WTC11 (cell line): Measurements from ENCODE around the gene HELZ. TPM values are rescaled to one million over a fixed set of nuclear protein-coding genes. Genes with fewer than 3 reads are reported as not detected.

ENCODE experiments used
- ATAC-seq: fragments of 200-7000 bp; cut with Tn5 transposase; 2 replicates; pipeline ENCODE4 v1.10.0; 2021; ENCODE audit warnings: mild to moderate bottlenecking, moderate library complexity
- CTCF ChIA-PET: fragments of 300-600 bp; sonication (Branson Sonifier 250); formaldehyde crosslinking; loops from one replicate; lab custom pipeline; 2021; ENCODE audit warnings: antibody characterized with exemption; lab: Charles Lee
- POLR2A ChIA-PET: fragments of 350-600 bp; sonication (Branson Sonifier 250); formaldehyde crosslinking; loops from one replicate; lab custom pipeline; 2021; ENCODE audit warnings: antibody characterized with exemption; lab: Charles Lee
- DNase-seq: peaks from one replicate; pipeline ENCODE4 v3.0.0; 2021; ENCODE audit warnings: low spot score
- H3K27ac Mint-ChIP-seq: 2 replicates; pipeline ENCODE4 v1.8.0; 2021; ENCODE audit warnings: mixed read lengths
- H3K27me3 Mint-ChIP-seq: 2 replicates; pipeline ENCODE4 v1.8.0; 2021; ENCODE audit warnings: low read depth, mild to moderate bottlenecking, moderate library complexity, mixed read lengths
- H3K36me3 Mint-ChIP-seq: 2 replicates; pipeline ENCODE4 v1.8.0; 2021; ENCODE audit warnings: mixed read lengths
- H3K4me1 Mint-ChIP-seq: 2 replicates; pipeline ENCODE4 v1.8.0; 2022; ENCODE audit warnings: mixed read lengths
- H3K4me3 Mint-ChIP-seq: 2 replicates; pipeline ENCODE4 v1.8.0; 2021; ENCODE audit warnings: mild to moderate bottlenecking, moderate library complexity, mixed read lengths
- H3K9me3 Mint-ChIP-seq: 2 replicates; pipeline ENCODE4 v1.8.0; 2021; ENCODE audit warnings: mixed read lengths
- ATF3 ChIP-seq: sonication (generic); formaldehyde crosslinking; conservative IDR thresholded peaks from 2 replicates; pipeline ENCODE4 v1.8.1; 2022; ENCODE audit warnings: mild to moderate bottlenecking, missing genetic modification reagents
- CBFB ChIP-seq: sonication (generic); formaldehyde crosslinking; IDR thresholded peaks from 2 replicates; pipeline ENCODE4 v1.8.1; 2022; ENCODE audit warnings: mild to moderate bottlenecking, low read depth, missing genetic modification reagents
- E2F4 ChIP-seq: sonication (generic); formaldehyde crosslinking; IDR thresholded peaks from 2 replicates; pipeline ENCODE4 v1.8.1; 2022; ENCODE audit warnings: low read depth, mild to moderate bottlenecking, moderate library complexity, missing genetic modification reagents, borderline replicate concordance
- ERG ChIP-seq: fragments of 250-450 bp; sonication (Bioruptor Pico); IDR thresholded peaks from 2 replicates; pipeline ENCODE4 v1.8.0; 2021; ENCODE audit warnings: mild to moderate bottlenecking
- FOXP4 ChIP-seq: sonication (generic); formaldehyde crosslinking; IDR thresholded peaks from 2 replicates; pipeline ENCODE4 v1.8.0; 2022; ENCODE audit warnings: mild to moderate bottlenecking, missing genetic modification reagents
- JAZF1 ChIP-seq: fragments of 250-450 bp; sonication (Bioruptor Pico); IDR thresholded peaks from 2 replicates; pipeline ENCODE4 v1.9.0; 2021; ENCODE audit warnings: moderate library complexity, mild to moderate bottlenecking, inconsistent platforms
- KAT7 ChIP-seq: sonication (generic); formaldehyde crosslinking; IDR thresholded peaks from 2 replicates; pipeline ENCODE4 v1.8.1; 2023; ENCODE audit warnings: missing genetic modification reagents, mild to moderate bottlenecking, borderline replicate concordance
- MYBL2 ChIP-seq: sonication (generic); formaldehyde crosslinking; IDR thresholded peaks from 2 replicates; pipeline ENCODE4 v1.8.1; 2023; ENCODE audit warnings: mild to moderate bottlenecking, moderate library complexity, missing genetic modification reagents
- NFATC4 ChIP-seq: fragments of 250-450 bp; sonication (Bioruptor Pico); IDR thresholded peaks from 2 replicates; pipeline ENCODE4 v1.9.0; 2021; ENCODE audit warnings: mild to moderate bottlenecking
- NR1H2 ChIP-seq: sonication (generic); formaldehyde crosslinking; IDR thresholded peaks from 2 replicates; pipeline ENCODE4 v1.9.0; 2021; ENCODE audit warnings: mild to moderate bottlenecking, moderate library complexity, missing genetic modification reagents
- PRRX2 ChIP-seq: fragments of 250-450 bp; sonication (Bioruptor Pico); IDR thresholded peaks from 2 replicates; pipeline ENCODE4 v1.8.0; 2021; ENCODE audit warnings: mild to moderate bottlenecking
- RELA ChIP-seq: sonication (generic); formaldehyde crosslinking; IDR thresholded peaks from 2 replicates; pipeline ENCODE4 v1.8.1; 2022; ENCODE audit warnings: missing genetic modification reagents, mild to moderate bottlenecking, borderline replicate concordance
- RORB ChIP-seq: fragments of 250-450 bp; sonication (Bioruptor Pico); IDR thresholded peaks from 2 replicates; pipeline ENCODE4 v1.9.0; 2021; ENCODE audit warnings: mild to moderate bottlenecking
- SMAD4 ChIP-seq: sonication (generic); formaldehyde crosslinking; IDR thresholded peaks from 2 replicates; pipeline ENCODE4 v1.8.0; 2022; ENCODE audit warnings: mild to moderate bottlenecking, missing genetic modification reagents
- TEAD4 ChIP-seq: sonication (generic); formaldehyde crosslinking; IDR thresholded peaks from 2 replicates; pipeline ENCODE4 v1.8.0; 2022; ENCODE audit warnings: mild to moderate bottlenecking, missing genetic modification reagents
- ZMAT4 ChIP-seq: fragments of 250-450 bp; sonication (Bioruptor Pico); IDR thresholded peaks from 2 replicates; pipeline ENCODE4 v1.9.0; 2021; ENCODE audit warnings: mild to moderate bottlenecking
- ZNF281 ChIP-seq: sonication (generic); formaldehyde crosslinking; IDR thresholded peaks from 2 replicates; pipeline ENCODE4 v1.8.0; 2023; ENCODE audit warnings: mild to moderate bottlenecking, missing genetic modification reagents
- ZNF396 ChIP-seq: fragments of 250-450 bp; sonication (Bioruptor Pico); IDR thresholded peaks from 2 replicates; pipeline ENCODE4 v1.8.0; 2021; ENCODE audit warnings: mild to moderate bottlenecking, moderate library complexity, borderline replicate concordance
- ZNF423 ChIP-seq: fragments of 250-450 bp; sonication (Bioruptor Pico); IDR thresholded peaks from 2 replicates; pipeline ENCODE4 v2.1.2; 2022; ENCODE audit warnings: mild to moderate bottlenecking, moderate library complexity
- ZNF425 ChIP-seq: fragments of 250-450 bp; sonication (Bioruptor Pico); conservative IDR thresholded peaks from 2 replicates; pipeline ENCODE4 v1.9.0; 2021; ENCODE audit warnings: mild to moderate bottlenecking
- total RNA-seq: library from RNA; stranded (reverse); gene quantifications from 3 replicates; pipeline ENCODE4 v1.2.3, GENCODE V29; 2021

The HELZ gene
- total RNA-seq, 1 experiment from 2014 or later = 49.1 TPM

GRCh38 chr17:67054608-67055007 lies 190.4 kb downstream of the HELZ start:
- ChIA-PET POLR2A (no interaction called here), CTCF (no interaction called here)
- no peak for TF ChIP-seq ZNF281 (CRISPR knock-in tag)
- TF ChIP-seq MYBL2 (CRISPR knock-in tag) = no peak
- no peak for TF ChIP-seq TEAD4 (CRISPR knock-in tag)
- no peak for TF ChIP-seq NR1H2 (CRISPR knock-in tag)
- no peak for TF ChIP-seq ZNF396
- no peak for TF ChIP-seq KAT7 (CRISPR knock-in tag)
- no peak for TF ChIP-seq FOXP4 (CRISPR knock-in tag)
- TF ChIP-seq ZNF425 (CRISPR knock-in tag) = no peak
- no peak for TF ChIP-seq ATF3 (CRISPR knock-in tag)
- no peak for TF ChIP-seq RORB (CRISPR knock-in tag)
- no peak for TF ChIP-seq RELA (CRISPR knock-in tag)
- no peak for TF ChIP-seq ZNF423 (CRISPR knock-in tag)
- TF ChIP-seq PRRX2 (CRISPR knock-in tag) = no peak
- no peak for TF ChIP-seq SMAD4 (CRISPR knock-in tag)
- no peak for TF ChIP-seq ZMAT4 (CRISPR knock-in tag)
- no peak for TF ChIP-seq NFATC4 (CRISPR knock-in tag)
- no peak for TF ChIP-seq CBFB (CRISPR knock-in tag)
- Mint-ChIP-seq H3K27ac (no peak overlapping the region; the same call in 1 of the 2 replicates), H3K4me1 (no peaks in the 10 kb centered on the region), H3K36me3 (no peaks in the 10 kb centered on the region), H3K27me3 (no peaks in the 10 kb centered on the region), H3K9me3 (peaks cover 7% of the 10 kb centered on the region), H3K4me3 (no peak overlapping the region)
- ATAC-seq (no peak), DNase-seq (no peak)

- POLR2A ChIA-PET = interaction anchor here (0.6 kb wide), 1 partner anchor 613 kb away, joined by 4 read pairs; no protein-coding TSS in a partner anchor
- Mint-ChIP-seq H3K36me3 (peaks cover 1% of the 10 kb centered on the region), H3K27me3 (no peaks in the 10 kb centered on the region), H3K9me3 (peaks cover 12% of the 10 kb centered on the region), H3K4me3 (no peak overlapping the region), H3K27ac (no peak overlapping the region; the same call in 1 of the 2 replicates), H3K4me1 (no peaks in the 10 kb centered on the region)
- ATAC-seq (no peak), DNase-seq (no peak)
- CTCF ChIA-PET = no interaction called here
- TF ChIP-seq JAZF1 (CRISPR knock-in tag) (no peak), ERG (CRISPR knock-in tag) (no peak), E2F4 (no peak), ZNF281 (CRISPR knock-in tag) (no peak)
Observed at GRCh38 chr17:67054011-67054591, 190.9 kb downstream of the HELZ start.
